T-helper 17 cell (primary cell): ENCODE data around the gene CELA2A. TPM values are rescaled to one million over a fixed set of nuclear protein-coding genes. Genes with fewer than 3 reads are reported as not detected.
A peak's percentile ranks its signal among the peaks of the same experiment; 100 is the strongest.
"Not testable (repeated sequence)": the region's sequence is repeated elsewhere in the genome, so short reads cannot be mapped to it uniquely, and the experiment has no call there.

Experiments used
- ATAC-seq: fragments of 150-1000 bp; cut with Tn5 transposase; 2 replicates; pipeline ENCODE4 v1.10.0; 2021; ENCODE audit warnings: mild to moderate bottlenecking, moderate library complexity
- DNase-seq, 3 donors: peaks; one replicate each; pipeline versions ENCODE4 v3.0.0 to v3.0.0-alpha.2; 2020 to 2021
- H3K9me3 ChIP-seq: one replicate; pipeline ENCODE4 v1.7.0; 2013; ENCODE audit warnings: low read length, mild to moderate bottlenecking; ENCODE audit not compliant: control insufficient read depth, poor library complexity, severe bottlenecking
- H3K27ac Mint-ChIP-seq: one replicate; pipeline ENCODE4 v1.8.0; 2022; ENCODE audit warnings: mild to moderate bottlenecking, moderate library complexity, mixed read lengths
- H3K27me3 Mint-ChIP-seq: one replicate; pipeline ENCODE4 v1.8.0; 2022; ENCODE audit warnings: mixed read lengths
- H3K36me3 Mint-ChIP-seq: one replicate; pipeline ENCODE4 v1.8.0; 2022; ENCODE audit warnings: low read depth, mixed read lengths
- H3K4me1 Mint-ChIP-seq: one replicate; pipeline ENCODE4 v1.8.0; 2022; ENCODE audit warnings: mild to moderate bottlenecking, mixed read lengths
- H3K4me3 Mint-ChIP-seq: one replicate; pipeline ENCODE4 v1.8.0; 2022; ENCODE audit warnings: mild to moderate bottlenecking, moderate library complexity, mixed read lengths
- total RNA-seq, 4 donors: library from RNA in 2 of 4; stranded (reverse) in 2 of 4; gene quantifications; one replicate each; pipeline ENCODE4 v1.2.3 and lab custom pipeline; 2022 to 2026

CELA2A gene
- total RNA-seq, 2 donors from 2014 or later = not detected

- Mint-ChIP-seq H3K4me1 (peaks cover 47% of the 10 kb centered on the region), H3K36me3 (no peaks in the 10 kb centered on the region), H3K27me3 (no peaks in the 10 kb centered on the region)
Measured at GRCh38 chr1:15417059-15417934, 39.2 kb upstream of the CELA2A start.

DNA sequence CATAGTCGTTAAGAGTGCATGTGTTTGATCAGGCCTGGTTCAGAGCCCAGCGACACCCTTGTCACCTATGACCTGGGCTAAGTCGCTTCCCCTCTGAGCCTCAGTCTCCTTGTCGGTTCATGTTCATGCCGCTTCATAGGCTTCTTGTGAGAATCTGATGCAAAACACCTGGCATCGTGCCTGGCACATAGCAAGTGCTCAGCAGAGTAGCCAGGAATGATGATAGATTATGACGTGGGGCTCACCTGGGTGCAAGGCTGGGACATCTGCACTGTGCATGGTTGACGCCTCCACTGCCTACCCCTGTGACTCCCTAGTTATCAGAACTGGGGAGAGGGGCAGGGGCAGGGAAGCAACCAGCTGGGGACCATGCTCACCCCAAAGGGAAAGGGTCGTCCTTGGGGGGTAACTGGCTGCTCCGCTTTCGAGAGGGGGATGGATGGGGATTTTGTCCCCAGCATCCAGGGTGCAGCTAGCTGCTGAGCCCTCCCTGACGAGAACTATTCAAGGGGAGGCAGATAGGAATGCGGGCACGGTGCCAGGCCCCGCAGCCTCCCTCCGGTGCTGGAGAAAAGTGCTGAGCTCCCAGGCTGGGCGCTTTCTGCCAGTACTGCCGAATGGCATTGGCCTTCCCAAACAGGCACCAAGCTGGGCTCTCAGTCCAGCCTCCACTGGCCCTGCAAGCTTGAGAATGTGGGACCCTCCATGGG, 37.6 kb upstream of the CELA2A start:
- H3K9me3 ChIP-seq = no peaks in the 10 kb centered on the region
- Mint-ChIP-seq H3K4me3 (peak overlapping the region; percentile 68), H3K4me1 (peaks cover 42% of the 10 kb centered on the region), H3K27ac (peak overlapping the region; percentile 98), H3K27me3 (no peaks in the 10 kb centered on the region), H3K36me3 (no peaks in the 10 kb centered on the region)
- DNase-seq (no peak), ATAC-seq (no peak)

More at GRCh38 chr1:15417059-15417934, 39.2 kb upstream of the CELA2A start:
- Mint-ChIP-seq H3K4me3 (peak overlapping the region; percentile 80), H3K27ac (peak overlapping the region; percentile 98)
- peak; percentile 85 for ATAC-seq
- DNase-seq = peak; percentile 56 to 77 (median 61)
- no peaks in the 10 kb centered on the region for H3K9me3 ChIP-seq

DNA sequence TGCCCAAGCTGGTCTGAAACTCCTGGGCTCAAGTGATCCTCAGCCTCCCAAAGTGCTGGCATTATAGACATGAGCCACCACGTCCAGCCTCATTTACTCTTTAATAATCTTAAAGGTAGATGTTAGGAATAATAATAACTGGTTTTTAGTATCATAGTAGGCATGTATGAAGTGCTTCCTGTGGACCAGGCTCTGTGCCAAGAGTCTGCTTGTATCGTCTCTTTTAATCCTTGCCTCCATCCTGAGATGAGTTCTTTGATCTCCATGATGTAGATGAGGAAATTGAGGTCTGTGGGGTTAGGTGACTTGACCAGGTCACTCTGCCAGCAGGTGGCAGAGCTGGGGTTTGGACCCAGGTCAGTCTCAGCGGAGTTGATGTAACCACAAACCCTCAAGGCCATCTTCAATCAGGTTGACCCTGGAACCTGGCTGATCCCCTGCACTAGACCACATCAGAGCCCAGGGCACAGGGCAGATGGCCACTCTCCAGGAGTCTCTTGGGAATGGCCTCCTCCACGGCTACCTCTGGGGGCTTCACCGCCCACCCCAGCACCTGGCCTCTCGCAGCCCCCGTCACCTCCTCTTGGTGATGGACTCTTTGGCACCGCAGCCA, 35.6 kb upstream of the CELA2A start:
- H3K4me3 Mint-ChIP-seq = no peak overlapping the region
- DNase-seq = no peak
- H3K27me3 Mint-ChIP-seq = no peaks in the 10 kb centered on the region
- H3K36me3 Mint-ChIP-seq = peaks cover 5% of the 10 kb centered on the region
- no peaks in the 10 kb centered on the region for H3K9me3 ChIP-seq
- no peak overlapping the region for H3K27ac Mint-ChIP-seq
- peaks cover 36% of the 10 kb centered on the region for H3K4me1 Mint-ChIP-seq
- no peak for ATAC-seq

- H3K36me3 Mint-ChIP-seq = peaks cover 8% of the 10 kb centered on the region
- H3K9me3 ChIP-seq = no peaks in the 10 kb centered on the region
- H3K27ac Mint-ChIP-seq = peak overlapping the region; percentile 88
- ATAC-seq (no peak), DNase-seq (no peak)
- H3K4me3 Mint-ChIP-seq = peak overlapping the region; percentile 49
- peaks cover 28% of the 10 kb centered on the region for H3K4me1 Mint-ChIP-seq
- H3K27me3 Mint-ChIP-seq = no peaks in the 10 kb centered on the region
Measured at GRCh38 chr1:15422871-15423270, 33.7 kb upstream of the CELA2A start.

- no peaks in the 10 kb centered on the region for H3K9me3 ChIP-seq
- Mint-ChIP-seq H3K36me3 (peaks cover 8% of the 10 kb centered on the region), H3K27me3 (no peaks in the 10 kb centered on the region), H3K4me1 (peaks cover 28% of the 10 kb centered on the region), H3K4me3 (peak overlapping the region; percentile 49), H3K27ac (peak overlapping the region; percentile 88)
- ATAC-seq (no peak), DNase-seq (no peak)
Measured at GRCh38 chr1:15423355-15424077, 33.0 kb upstream of the CELA2A start.

DNA sequence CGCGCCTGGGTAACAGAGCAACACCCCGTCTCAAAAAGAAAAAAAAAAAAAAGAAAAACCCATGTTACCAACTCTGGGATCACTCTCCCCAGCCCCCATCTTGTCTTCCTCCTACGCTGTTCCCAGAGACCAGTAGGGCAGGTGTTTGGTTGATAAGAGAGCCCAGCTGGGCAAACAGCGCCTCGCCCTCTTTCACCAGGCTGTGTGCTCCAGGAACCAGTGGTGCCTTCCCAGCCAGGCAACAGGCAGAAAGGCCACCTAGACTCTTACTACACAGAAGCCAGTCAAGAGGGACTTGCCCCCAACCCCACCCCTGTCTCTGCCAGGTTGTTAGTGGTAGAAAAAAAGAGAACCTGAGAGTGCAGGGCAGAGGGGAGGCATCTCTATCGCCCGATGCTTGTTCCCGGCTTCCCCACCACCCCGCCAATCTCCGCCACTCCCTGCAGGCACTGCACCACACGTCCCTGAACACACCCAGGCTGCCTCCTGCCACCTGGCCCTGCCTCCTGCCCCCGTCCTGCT, 32.3 kb upstream of the CELA2A start:
- H3K27me3 Mint-ChIP-seq = no peaks in the 10 kb centered on the region
- no peaks in the 10 kb centered on the region for H3K9me3 ChIP-seq
- H3K27ac Mint-ChIP-seq = peak overlapping the region; percentile 88
- ATAC-seq (no peak), DNase-seq (no peak)
- peaks cover 28% of the 10 kb centered on the region for H3K4me1 Mint-ChIP-seq
- H3K4me3 Mint-ChIP-seq = no peak overlapping the region
- H3K36me3 Mint-ChIP-seq = peaks cover 8% of the 10 kb centered on the region

- H3K4me1 Mint-ChIP-seq = peaks cover 25% of the 10 kb centered on the region
- no peaks in the 10 kb centered on the region for H3K27me3 Mint-ChIP-seq
- no peak overlapping the region for H3K4me3 Mint-ChIP-seq
- DNase-seq = no peak
- peak overlapping the region; percentile 88 for H3K27ac Mint-ChIP-seq
- peaks cover 8% of the 10 kb centered on the region for H3K36me3 Mint-ChIP-seq
- ATAC-seq = no peak
- no peaks in the 10 kb centered on the region for H3K9me3 ChIP-seq
Measured at GRCh38 chr1:15424981-15425380, 31.6 kb upstream of the CELA2A start.

GRCh38 chr1:15425521-15425920, 31.0 kb upstream of the CELA2A start:
- H3K4me3 Mint-ChIP-seq = no peak overlapping the region
- ATAC-seq = no peak
- H3K27ac Mint-ChIP-seq = peak overlapping the region; percentile 88
- H3K9me3 ChIP-seq = no peaks in the 10 kb centered on the region
- H3K27me3 Mint-ChIP-seq = no peaks in the 10 kb centered on the region
- DNase-seq = no peak
- peaks cover 10% of the 10 kb centered on the region for H3K36me3 Mint-ChIP-seq
- peaks cover 24% of the 10 kb centered on the region for H3K4me1 Mint-ChIP-seq

GRCh38 chr1:15425958-15426357, 30.6 kb upstream of the CELA2A start:
- no peaks in the 10 kb centered on the region for H3K9me3 ChIP-seq
- no peak for DNase-seq
- Mint-ChIP-seq H3K4me1 (peaks cover 23% of the 10 kb centered on the region), H3K27ac (peak overlapping the region; percentile 88), H3K27me3 (no peaks in the 10 kb centered on the region), H3K4me3 (peak overlapping the region; percentile 75), H3K36me3 (peaks cover 10% of the 10 kb centered on the region)
- ATAC-seq = no peak

GRCh38 chr1:15426492-15427279, 29.8 kb upstream of the CELA2A start:
- Mint-ChIP-seq H3K36me3 (peaks cover 10% of the 10 kb centered on the region), H3K27ac (peak overlapping the region; percentile 88), H3K4me1 (peaks cover 21% of the 10 kb centered on the region), H3K27me3 (no peaks in the 10 kb centered on the region), H3K4me3 (peak overlapping the region; percentile 75)
- DNase-seq (no peak), ATAC-seq (no peak)
- no peaks in the 10 kb centered on the region for H3K9me3 ChIP-seq

DNA sequence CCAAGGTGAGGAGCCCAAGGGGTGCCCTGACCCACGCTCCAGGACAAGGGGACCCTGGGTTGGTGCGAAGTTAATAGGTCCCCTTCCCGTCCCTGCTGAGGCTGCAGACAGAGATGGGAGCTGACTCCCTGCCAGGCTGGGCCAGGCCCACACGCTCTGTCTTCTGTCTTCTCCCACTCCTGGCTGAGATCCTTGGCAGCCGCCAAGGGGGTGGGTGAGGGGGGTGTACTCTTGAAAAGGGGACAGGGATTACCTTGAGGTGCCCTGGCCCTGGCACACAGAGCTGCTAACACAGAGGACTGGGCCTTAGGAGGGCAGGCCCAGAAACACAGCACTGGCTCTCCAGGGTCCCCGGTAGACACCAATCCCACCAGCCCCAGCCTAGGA, 29.3 kb upstream of the CELA2A start:
- ATAC-seq (no peak), DNase-seq (no peak)
- Mint-ChIP-seq H3K4me3 (peak overlapping the region; percentile 36), H3K4me1 (peaks cover 20% of the 10 kb centered on the region), H3K27me3 (no peaks in the 10 kb centered on the region), H3K27ac (peak overlapping the region; percentile 88), H3K36me3 (peaks cover 10% of the 10 kb centered on the region)
- H3K9me3 ChIP-seq = no peaks in the 10 kb centered on the region

- not testable (repeated sequence) for DNase-seq, H3K36me3 Mint-ChIP-seq, ATAC-seq, H3K9me3 ChIP-seq, H3K27me3 Mint-ChIP-seq
- Mint-ChIP-seq H3K4me3 (peak overlapping the region; percentile 31), H3K4me1 (peaks cover 22% of the 10 kb centered on the region), H3K27ac (peak overlapping the region; percentile 88)
Measured at GRCh38 chr1:15428252-15428651, 28.3 kb upstream of the CELA2A start.
